Measurements from ENCODE around the gene SLU7. TPM values are rescaled to one million over a fixed set of nuclear protein-coding genes. Genes with fewer than 3 reads are reported as not detected.

SLU7 gene
- polyA plus RNA-seq, 1 experiment: 12.5 TPM

DNA sequence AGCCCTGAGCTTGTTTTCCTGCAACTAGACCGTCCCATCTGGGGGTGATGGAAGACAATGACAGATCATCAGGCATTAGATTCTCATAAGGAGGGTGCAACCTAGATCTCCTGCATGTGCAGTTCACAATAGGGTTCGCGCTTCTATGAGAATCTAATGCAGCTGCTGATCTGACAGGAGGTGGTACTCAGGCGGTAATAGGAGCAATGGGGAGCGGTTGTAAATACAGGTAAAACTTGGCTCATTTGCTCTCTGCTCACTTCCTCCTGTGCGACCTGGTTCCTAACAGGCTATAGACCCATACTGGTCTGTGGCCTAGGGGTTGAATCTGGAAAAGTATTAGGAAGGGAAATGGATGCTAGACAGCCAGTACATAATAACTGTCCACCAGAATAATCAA is 42.5 kb upstream of the SLU7 start:
- TF ChIP-seq, protein P1, sequence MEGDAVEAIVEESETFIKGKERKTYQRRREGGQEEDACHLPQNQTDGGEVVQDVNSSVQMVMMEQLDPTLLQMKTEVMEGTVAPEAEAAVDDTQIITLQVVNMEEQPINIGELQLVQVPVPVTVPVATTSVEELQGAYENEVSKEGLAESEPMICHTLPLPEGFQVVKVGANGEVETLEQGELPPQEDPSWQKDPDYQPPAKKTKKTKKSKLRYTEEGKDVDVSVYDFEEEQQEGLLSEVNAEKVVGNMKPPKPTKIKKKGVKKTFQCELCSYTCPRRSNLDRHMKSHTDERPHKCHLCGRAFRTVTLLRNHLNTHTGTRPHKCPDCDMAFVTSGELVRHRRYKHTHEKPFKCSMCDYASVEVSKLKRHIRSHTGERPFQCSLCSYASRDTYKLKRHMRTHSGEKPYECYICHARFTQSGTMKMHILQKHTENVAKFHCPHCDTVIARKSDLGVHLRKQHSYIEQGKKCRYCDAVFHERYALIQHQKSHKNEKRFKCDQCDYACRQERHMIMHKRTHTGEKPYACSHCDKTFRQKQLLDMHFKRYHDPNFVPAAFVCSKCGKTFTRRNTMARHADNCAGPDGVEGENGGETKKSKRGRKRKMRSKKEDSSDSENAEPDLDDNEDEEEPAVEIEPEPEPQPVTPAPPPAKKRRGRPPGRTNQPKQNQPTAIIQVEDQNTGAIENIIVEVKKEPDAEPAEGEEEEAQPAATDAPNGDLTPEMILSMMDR (IDR thresholded peaks at IDR 0.05; ENCODE audit: insufficient read depth, low read depth, low read length): no peak
- no peak overlapping the region for H3K4me3 ChIP-seq (ENCODE audit: low read depth, low read length)
- ChIA-PET CTCF (interaction anchor here (1.9 kb wide), 2 partner anchors 20 to 22 kb away, joined by 5 to 16 read pairs; no protein-coding TSS in a partner anchor), POLR2A (no interaction called here)
- H3K27me3 ChIP-seq (ENCODE audit: control insufficient read depth, insufficient read depth, low read length): no peaks in the 10 kb centered on the region
- H3K36me3 ChIP-seq (ENCODE audit: control insufficient read depth, insufficient read depth, low read length): no peaks in the 10 kb centered on the region
- no peak for DNase-seq (ENCODE audit: low read depth)

DNA sequence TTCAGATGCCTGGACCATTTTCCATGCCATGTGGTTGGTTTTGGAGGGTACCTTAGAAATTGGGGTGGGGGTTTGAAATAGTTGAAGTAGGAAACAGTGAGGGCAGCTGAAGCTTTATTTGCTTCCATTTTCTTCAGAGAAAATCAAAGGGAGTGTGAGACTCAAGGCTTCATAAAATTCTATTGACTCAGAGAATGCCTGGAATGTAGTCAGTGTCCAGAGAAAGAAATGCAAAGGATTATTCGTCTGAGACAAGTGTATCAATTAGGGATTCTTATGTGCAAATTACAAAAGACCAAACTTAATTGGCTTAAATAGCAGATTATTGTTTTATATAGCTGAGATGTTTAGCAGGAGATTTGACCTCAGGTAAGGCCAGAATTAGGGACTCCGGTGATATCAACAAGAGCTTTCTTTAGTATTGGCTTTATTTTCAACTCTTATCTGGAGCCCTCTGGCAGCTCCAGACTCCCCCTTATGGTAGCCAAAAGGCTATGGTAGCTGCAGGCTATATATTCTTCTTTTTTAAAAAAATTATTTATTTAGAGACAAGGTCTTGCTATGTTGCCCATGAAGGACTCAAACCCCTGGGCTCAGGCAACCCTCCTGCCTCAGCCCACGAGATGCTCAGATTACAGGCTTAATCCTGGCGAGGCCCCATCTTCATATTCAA is 41.6 kb upstream of the SLU7 start:
- CTCF ChIA-PET: interaction anchor here (0.6 to 1.9 kb wide), 3 partner anchors 19 to 127 kb away, joined by 3 to 16 read pairs (median 5); no protein-coding TSS in a partner anchor
- Histone ChIP-seq H3K4me3 (ENCODE audit: low read depth, low read length) (no peak overlapping the region), H3K36me3 (ENCODE audit: control insufficient read depth, insufficient read depth, low read length) (no peaks in the 10 kb centered on the region), H3K27me3 (ENCODE audit: control insufficient read depth, insufficient read depth, low read length) (no peaks in the 10 kb centered on the region)
- TF ChIP-seq, protein P1 (IDR thresholded peaks at IDR 0.05; ENCODE audit: insufficient read depth, low read depth, low read length): peak; percentile 28
- DNase-seq (ENCODE audit: low read depth): no peak
- POLR2A ChIA-PET: no interaction called here

DNA sequence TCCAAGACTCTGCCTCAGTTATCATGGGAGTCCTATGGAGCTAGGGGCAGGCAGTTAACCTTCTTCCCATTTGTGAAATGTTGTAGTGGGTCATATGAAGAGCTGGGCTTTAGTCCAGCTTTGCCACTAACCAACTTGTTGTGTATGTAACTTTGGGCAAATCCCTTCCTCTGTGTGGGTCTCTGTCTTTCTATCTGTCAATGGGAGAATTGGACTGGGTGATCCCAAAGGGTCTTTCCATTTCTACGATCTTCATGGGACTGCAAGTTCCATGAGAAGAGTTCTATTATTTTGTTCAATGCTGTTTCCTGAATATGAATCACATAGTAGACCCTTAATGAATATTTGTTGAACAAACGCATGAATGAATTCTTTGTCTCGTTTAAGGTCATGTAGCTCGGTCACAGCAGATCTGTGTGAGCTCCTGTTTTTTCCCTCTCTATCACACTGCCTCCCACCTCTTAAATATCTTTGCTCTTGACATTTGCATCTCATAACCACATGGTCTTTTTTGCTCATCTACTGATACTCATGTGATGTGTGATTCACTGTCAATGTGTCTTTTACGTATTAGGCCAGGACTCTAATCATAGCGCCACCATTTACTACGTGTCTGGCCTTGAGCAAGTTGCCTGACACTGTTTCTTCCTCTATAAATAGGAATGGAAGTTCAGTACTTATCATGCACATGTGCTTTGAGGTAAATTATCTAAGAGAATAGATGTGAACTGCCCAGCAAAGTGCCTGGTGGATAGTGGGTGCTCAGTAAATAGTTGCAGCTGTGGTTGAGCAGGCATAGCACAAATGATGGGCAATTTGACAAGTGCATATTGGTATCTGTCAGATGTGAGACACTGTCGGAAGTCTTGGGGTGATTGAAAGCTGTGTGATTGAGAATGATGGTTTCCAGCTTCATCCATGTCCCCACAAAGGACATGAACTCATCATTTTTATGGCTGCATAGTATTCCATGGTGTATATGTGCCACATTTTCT is 40.2 kb upstream of the SLU7 start:
- ChIA-PET POLR2A (no interaction called here), CTCF (no interaction called here)
- Histone ChIP-seq H3K36me3 (ENCODE audit: control insufficient read depth, insufficient read depth, low read length) (no peaks in the 10 kb centered on the region), H3K27me3 (ENCODE audit: control insufficient read depth, insufficient read depth, low read length) (no peaks in the 10 kb centered on the region), H3K4me3 (ENCODE audit: low read depth, low read length) (no peak overlapping the region)
- no peak for DNase-seq (ENCODE audit: low read depth)
- TF ChIP-seq, protein P1 (IDR thresholded peaks at IDR 0.05; ENCODE audit: insufficient read depth, low read depth, low read length): no peak

DNA sequence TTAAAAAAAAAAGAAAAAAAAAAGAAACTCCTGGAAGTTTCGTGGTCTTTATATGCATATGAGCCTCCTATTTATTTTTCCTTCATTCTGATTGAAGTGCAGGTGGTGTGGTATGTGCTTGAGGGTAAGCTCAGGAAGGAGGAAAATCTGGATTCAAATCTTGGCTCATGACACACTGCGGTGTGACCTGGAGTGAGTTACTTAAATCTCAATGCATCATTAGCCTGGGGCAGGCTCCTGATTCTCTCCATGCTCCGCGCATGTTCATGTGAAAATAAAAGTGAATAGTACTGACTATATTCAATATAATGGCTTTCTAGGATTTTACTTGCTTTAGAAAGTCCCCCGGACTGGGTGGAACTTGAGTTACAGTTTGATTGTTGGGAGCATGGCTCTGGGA is 38.4 kb upstream of the SLU7 start:
- ChIA-PET POLR2A (no interaction called here), CTCF (interaction anchor here (2.0 kb wide), 1 partner anchor 19 kb away, joined by 7 read pairs; no protein-coding TSS in a partner anchor)
- H3K36me3 ChIP-seq (ENCODE audit: control insufficient read depth, insufficient read depth, low read length): no peaks in the 10 kb centered on the region
- no peak for DNase-seq (ENCODE audit: low read depth)
- TF ChIP-seq, protein P1 (IDR thresholded peaks at IDR 0.05; ENCODE audit: insufficient read depth, low read depth, low read length): no peak
- H3K27me3 ChIP-seq (ENCODE audit: control insufficient read depth, insufficient read depth, low read length): peaks cover 3% of the 10 kb centered on the region; the same call in 1 of the 2 replicates
- H3K4me3 ChIP-seq (ENCODE audit: low read depth, low read length): no peak overlapping the region

All from BJ (cell line).